Frontal cortex (tissue), 4 donors: ENCODE measurements around the gene ZNF564. TPM values are rescaled to one million over a fixed set of nuclear protein-coding genes. Genes with fewer than 3 reads are reported as not detected.
A peak's percentile ranks its signal among the peaks of the same experiment; 100 is the strongest.
"Not testable (repeated sequence)": the region's sequence is repeated elsewhere in the genome, so short reads cannot be mapped to it uniquely, and the experiment has no call there.

Source experiments
- DNase-seq, 2 donors: peaks; one replicate each; pipeline ENCODE4 v3.0.0; 2012; ENCODE audit warnings: low spot score in 2 of 2
- FAIRE-seq: peaks from 2 replicates; lab custom pipeline; 2012; peaks lifted over from hg19 to GRCh38; lab: Jason Lieb, UNC
- total RNA-seq: library from RNA; depleted of rRNA; stranded (reverse); fragments of >200 nt; gene quantifications from one replicate; pipeline ENCODE4 v1.2.3, GENCODE V29; 2014
- donor health status: control.
- donor health status: control.
- donor health status: control.

Gene ZNF564
- total RNA-seq, result 32.6 TPM

DNA sequence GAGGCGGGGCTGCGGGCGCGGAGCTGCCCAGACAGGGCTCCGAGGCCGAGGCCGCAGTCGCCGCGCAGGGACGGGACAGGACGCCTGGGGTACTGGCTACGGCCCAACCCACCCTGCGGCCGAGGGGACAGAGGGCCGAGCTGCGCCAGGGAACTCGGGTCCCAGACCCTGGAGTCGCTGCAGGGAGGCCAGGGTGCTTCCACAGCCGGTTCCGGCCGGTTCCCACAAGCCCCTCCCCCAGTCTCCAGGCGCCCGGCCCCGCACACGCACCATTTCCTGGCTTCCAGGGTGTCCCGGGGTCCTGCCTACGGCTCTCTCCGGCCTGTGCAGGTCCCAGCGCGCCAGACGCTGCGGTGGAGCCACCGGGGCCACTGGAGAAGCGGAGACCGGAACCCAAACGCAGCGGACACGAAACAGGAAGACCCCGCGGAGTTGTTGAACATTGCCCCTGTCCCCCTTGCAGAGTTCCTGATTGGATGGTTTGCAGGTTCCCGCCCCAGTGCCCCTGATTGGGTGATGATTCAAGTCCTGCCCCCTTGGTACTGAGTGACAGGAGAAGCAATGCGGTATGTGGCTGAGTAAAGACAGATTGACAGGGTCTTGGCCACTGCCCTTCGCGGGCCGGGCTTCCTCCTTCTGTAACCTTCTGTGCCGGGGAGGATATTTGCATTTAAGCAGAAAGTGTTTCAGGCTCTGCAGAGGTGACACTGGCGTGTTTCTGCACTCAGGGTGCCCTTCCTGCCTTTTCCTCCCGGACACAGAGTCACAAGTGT, at the start of gene ZNF564:
Gene ZNF564, minus strand, starts transcription at position 423 of the 773 bp plus-strand sequence. Its CDS starts 150 bp downstream, at position 273.
- FAIRE-seq (peak; percentile 79), DNase-seq (peak; percentile 97)

DNA sequence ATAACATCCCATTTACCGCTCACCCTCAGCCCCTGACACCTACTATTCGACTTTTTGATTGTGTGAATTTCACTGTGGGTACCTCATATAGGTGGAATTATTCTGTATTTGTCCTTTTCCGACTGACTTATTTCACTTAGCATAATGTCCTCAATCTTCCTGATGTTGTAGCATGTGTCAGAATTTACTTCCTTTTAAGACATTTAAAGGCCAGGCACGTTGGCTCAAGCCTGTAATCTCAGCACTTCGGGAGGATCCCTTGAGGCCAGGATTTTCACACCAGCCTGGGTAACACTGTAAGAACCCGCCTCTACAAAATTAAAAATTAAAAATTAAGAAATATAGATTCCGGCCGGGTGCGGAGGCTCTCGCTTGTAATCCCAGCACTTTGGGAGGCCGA, 46.3 kb upstream of the ZNF564 start:
- DNase-seq, result no peak
- no peak for FAIRE-seq

DNA sequence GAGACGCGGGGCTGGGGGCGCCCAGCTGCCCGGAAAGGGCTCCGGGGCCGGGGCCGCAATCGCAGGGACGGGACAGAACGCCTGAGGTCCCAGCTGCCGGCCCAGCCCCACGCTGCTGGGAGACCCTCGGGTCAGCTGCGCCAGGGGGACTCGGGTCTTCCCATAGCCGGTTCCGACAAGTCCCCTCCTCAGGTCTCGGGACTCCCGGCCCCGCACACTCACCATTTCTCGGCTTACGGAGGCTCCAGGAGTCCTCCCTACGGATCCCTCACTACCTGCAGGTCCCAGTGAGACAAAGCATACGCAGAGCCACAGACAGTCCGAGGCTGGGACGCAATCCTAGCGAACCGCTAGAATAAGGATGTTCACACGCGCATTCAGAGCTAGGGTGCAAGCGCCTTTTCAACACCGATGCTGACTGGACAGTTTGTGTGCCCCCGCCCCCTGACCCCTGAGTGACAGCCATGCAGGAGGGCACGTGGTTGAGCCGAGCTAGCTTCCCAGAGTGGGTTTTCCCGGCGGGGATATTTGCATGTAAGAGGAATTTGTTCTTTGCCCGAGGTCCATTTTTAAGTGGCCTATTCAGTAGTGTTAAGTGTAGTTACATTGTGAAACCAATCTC, 45.8 kb upstream of the ZNF564 start:
- FAIRE-seq, result no peak
- DNase-seq, result peak in 1 of 2 donors; percentile 56

DNA sequence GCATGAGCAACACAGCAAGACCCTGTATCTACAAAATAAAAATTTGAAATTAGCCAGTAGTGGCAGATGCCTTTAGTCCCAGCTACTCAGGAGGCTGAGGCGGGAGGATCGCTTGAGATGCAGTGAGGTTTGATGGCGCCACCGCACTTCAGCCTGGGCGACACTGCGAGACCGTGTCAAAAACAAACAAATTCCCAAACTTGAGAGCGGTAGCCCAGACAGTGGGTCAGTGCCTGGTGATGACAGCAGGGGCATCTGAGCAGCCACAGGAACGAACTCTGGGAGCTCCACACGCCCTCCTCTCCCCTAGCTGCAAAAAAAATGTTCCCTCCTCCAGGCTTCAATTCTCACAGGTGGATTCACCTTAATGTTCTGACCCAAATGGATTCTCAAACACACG, 45.2 kb upstream of the ZNF564 start:
- FAIRE-seq (no peak), DNase-seq (no peak)

DNA sequence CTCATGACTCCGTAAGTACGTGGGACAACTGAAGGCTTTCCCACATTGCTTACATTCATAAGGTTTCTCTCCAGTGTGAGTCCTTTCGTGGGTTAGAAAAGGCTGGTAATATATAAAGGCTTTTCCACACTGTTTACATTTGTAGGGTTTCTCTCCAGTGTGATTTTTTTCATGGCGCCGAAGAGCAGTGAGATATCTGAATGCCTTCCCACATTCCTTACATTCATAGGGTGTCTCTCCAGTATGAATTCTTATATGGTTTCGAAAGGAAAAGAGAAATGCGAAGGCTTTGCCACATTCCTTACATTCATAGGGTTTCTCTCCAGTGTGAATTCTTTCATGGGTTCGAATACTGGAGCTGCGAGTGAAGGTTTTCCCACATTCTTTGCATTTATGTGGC, 29.8 kb upstream of the ZNF564 start:
- no peak for DNase-seq
- FAIRE-seq, result no peak

DNA sequence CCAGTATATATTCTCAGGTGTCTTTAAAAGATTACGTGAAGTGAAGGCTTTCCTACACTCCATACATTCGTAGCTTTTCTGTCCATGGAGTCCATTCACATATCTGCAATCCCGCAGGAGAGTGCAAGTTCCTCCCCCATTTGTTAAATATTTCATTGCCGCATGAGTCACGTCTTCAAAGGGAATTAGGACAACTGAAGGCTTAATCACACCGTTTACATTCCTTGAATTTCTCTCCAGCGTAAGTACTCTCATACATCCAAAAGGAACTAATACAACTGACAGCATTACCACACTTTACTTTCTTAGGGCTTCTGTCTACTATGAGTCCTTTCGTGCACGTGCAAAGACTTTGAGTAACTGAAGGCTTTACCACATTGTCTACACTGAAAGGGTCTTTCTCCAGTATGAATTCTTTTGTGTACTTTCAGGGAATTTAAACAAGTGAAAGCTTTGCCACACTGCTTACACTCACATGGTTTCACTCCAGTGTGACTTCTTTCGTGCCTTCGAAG, 29.0 kb upstream of the ZNF564 start:
- FAIRE-seq (no peak), DNase-seq (no peak)

DNA sequence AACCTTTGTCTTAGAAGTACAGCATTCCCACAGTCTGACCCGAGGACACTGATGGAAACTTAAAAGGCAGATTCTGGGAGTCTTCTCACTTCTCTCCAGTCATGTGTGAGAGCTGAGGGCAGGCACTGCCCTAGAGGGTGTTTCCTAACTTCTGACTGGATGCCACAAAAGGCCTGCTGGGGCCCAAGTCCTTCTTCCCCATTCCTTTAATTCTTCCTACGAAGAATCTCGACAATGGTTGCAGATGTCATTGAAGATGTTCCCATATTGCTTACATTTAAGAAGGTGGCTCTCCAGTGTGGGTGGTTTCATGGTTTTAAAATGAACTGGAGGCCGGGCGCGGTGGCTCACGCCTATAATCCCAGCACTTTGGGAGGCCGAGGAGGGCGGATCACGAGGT, 27.4 kb upstream of the ZNF564 start:
- FAIRE-seq, result no peak
- DNase-seq, result no peak

DNA sequence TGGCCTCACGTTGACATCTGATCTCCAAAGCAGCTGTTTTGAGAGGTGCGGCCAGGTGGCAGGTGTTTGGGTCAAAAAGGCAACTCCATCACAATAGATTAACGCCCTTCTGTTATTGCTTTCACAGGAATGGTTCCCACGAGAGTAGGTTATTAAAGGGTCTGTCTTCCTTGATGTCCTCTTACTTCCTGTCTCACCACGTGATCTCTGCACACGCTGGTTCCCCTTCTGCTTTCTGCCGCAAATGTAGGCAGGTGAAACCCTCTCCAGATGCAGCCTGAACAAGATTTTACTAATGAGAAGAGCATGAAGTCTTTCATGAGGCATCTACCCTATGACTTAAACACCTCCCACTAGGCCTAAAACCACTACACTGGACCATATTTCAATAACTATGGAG, 22.8 kb upstream of the ZNF564 start:
- no peak for FAIRE-seq
- no peak for DNase-seq

DNA sequence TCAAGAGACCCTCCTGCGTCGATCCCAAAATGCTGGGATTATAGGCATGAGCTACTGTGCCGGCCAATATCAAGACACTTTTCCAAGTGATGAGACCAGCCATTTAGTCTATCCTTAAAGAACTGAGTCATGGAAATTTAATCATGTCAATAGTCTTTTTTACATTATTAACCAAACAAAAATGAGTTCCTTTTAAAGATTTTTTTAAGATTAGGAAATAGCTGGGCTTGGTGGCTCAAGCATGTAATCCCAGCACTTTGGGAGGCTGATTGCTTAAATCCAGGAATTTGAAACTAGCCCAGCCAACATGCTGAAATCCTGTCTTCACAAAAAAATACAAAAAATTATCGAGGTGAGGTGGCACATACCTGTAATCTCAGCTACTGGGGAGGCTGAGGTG, 16.7 kb upstream of the ZNF564 start:
- no peak for FAIRE-seq
- no peak for DNase-seq

DNA sequence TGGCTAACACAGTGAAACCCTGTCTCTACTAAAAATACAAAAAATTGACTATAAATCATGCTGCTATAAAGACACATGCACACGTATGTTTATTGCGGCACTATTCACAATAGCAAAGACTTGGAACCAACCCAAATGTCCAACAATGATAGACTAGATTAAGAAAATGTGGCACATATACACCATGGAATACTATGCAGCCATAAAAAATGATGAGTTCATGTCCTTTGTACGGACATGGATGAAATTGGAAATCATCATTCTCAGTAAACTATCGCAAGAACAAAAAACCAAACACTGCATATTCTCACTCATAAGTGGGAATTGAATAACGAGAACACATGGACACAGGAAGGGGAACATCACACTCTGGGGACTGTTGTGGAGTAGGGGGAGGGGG, 15.1 kb upstream of the ZNF564 start:
- not testable (repeated sequence) for DNase-seq, FAIRE-seq

DNA sequence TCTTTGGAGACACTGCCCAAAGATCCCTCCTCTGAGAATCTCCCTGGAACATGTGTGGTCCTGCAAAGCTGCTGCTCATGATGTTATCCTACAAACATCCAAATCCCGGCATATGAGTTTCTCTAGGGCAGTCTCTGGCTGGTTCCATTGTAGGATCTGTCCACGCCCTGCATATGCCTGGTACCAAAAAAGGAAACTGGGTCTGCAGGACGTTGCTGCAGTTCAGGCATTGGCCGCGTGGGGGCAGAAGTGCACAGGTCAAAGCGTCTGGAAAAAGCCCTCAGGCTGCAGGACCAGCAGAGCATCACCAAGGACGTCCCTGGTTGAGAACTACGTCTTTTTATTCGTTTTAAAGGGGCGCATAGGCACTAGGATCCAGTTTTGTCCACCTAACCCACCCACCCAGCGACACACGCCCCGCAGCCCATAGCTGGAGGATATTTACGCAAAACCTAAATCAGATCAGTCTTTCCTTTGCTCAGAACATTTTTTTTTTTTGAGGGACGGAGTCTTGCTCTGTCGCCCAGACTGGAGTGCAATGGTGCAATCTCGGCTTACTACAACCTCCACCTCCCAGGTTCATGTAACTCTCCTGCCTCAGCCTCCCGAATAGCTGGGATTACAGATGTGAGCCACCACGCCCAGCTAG, 12.9 kb upstream of the ZNF564 start:
- DNase-seq (peak; percentile 77 to 90), FAIRE-seq (peak; percentile 31)

DNA sequence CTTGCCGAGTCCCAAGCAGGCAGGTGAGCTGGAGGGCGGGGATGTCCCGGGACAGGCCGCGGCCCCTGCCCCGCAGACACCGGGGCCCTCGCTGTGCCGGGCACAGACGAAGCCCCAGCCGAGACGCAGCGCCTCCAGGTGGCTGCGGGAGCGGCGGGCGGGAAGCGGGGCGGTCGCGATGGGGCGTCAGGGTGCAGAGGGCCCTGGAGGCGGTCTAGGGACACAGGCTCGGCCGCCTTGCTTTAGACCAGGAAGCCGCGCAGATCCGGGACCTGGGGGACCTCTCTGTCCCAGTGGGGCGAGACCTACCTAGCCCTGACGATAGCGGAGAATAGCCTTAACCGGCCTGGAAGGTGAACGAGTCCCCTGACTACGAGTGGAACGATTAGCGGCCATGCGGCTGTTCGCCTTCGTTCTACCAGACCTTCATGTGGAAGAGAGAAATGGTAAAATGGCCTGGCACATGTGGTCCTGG, 4.2 kb upstream of the ZNF564 start:
- no peak for FAIRE-seq

DNA sequence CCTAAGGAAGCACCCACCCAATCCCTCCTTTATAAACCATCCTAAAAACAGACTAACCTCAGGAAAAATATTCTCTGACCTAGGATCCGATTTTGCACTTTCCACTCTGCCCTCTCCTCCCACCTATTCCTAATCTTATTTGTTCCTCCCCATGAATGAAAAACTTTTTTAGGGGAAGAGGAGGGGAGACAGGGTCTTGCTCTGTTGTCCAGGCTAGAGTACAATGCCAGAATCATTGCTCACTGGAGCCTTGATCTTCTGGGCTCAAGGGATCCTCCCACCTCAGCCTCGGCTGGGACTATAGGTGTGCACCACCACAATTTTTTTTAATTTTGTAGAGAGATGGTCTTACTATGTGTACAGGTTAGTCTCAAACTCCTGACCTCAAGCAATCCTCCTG, 4.4 kb downstream of the ZNF564 start:
- DNase-seq (no peak), FAIRE-seq (no peak)

More for the DNA sequence above, 4.2 kb upstream of the ZNF564 start:
- DNase-seq, result no peak

DNA sequence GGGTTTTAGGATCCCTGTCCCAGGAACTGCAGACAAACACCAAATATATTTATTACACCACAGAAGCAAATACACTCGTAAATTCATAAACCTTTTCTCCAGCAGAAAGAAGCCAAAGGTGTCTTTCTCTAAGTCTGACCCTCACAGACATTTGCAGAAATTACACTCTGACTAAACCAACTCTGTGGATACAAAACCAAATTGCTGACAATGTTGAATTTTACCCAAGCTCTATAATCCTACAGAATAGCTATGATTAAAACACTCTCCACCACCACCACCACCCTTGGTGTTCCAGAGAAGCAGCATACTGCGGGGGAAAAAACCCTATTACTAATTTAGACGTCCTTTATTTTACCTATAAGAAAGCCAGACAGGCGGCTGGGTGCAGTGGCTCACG, 5.2 kb downstream of the ZNF564 start:
- FAIRE-seq, result no peak
- DNase-seq, result no peak

DNA sequence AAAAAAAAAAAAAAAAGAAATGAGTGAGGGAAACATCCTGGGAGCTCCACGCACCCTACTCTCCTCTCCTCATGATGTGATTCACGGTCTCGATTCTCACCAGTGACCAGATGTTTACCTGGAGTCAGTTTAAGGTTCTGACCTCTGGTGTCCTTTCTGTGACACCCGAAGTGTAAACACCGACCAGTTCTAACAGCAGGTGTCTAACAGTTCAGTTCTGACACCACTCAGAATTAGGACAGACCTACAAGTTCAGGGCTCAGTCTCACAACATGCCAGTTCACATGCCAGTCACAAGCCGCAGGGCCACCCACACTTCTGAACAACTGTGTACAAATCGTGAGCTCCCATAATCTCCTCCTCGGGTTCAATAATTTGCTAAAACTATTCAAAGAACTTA, 6.0 kb downstream of the ZNF564 start:
- FAIRE-seq (no peak), DNase-seq (no peak)

DNA sequence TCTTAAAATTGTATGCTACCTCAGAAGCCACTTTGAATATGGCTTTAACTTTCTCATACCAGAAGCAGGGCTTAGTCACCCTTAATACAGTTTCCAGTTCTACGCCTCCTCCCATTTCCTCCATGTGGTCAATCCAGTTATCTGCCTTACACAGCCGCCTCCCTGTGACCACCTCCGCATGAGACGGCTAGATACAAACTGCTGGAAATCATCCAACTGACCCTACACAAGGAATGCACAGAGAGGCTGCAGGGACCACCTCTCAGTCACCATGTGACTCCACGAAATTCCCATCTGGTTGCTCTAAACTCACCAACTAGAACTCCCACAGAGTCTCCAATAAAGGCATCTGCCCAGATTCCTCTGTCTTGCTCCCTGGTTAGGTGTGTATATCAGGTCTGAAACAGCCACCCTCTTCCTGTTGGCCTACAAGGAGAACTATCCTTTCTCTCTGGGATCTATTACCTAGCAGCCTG, 6.8 kb downstream of the ZNF564 start:
- no peak for FAIRE-seq
- no peak for DNase-seq

DNA sequence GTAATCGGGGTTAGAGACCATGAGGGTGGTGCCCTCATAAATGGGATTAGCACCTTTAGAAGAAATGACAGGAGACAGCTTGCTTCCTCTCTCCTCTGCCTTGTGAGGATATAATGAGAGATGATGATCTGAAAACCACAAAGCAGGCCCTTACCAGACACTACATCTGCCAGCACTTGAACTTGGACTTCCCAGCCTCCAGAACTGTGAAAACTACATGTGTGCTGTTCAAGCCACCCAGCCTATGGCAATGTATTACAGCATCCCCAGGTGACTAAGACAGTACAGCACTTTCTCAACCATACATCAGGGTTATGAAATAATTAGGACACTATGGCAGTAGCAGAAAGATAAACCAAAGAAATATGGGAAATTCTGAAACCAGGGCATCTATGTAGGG, 7.4 kb downstream of the ZNF564 start:
- no peak for FAIRE-seq
- DNase-seq, result no peak

DNA sequence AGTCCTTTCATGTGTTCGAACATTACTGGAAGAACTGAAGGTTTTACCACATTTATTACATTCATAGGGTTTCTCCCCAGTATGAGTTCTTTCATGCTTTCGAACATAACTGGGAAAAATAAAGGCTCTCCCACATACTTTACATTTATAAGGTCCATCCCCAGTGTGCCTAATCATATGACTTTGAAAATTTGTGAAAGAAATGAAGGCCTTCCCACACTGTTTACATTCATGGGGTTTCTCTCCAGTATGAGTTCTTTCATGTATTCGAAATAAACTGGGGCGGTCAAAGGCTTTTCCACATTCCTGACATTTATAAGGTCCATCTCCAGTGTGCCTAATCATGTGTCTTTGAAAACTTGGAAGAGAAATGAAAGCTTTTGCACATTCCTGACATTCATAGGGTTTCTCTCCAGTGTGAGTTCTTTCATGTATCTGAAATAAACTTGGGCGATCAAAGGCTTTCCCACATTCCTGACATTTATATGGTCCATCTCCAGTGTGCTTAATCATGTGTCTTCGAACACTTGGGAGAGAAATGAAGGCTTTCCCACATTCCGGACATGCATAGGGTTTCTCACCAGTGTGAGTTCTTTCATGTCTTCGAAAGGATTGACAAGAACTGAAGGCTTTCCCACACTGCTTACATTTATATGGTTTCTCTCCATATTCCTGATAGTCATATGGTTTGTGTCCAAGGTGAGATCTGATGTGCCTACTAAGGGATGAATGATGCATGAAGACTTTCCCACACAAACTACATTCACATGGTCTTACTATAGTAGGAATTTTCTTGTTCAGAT, 24.0 kb downstream of the ZNF564 start:
- FAIRE-seq, result no peak
- DNase-seq, result no peak

DNA sequence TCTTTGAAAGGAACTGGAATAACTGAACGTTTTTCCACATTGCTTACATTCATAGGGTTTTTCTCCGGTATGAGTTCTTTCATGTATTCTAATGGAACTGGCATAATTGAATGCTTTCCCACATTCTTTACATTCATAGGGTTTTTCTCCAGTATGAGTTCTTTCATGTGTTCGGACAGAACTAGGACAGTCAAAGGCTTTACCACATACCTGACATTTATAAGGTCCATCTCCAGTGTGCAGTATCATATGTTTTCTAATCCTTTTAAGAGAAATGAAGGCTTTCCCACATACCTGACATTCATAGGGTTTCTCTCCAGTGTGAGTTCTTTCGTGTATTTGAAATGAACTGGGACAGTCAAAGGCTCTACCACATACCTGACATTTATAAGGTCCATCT, 24.7 kb downstream of the ZNF564 start:
- FAIRE-seq (no peak), DNase-seq (no peak)

DNA sequence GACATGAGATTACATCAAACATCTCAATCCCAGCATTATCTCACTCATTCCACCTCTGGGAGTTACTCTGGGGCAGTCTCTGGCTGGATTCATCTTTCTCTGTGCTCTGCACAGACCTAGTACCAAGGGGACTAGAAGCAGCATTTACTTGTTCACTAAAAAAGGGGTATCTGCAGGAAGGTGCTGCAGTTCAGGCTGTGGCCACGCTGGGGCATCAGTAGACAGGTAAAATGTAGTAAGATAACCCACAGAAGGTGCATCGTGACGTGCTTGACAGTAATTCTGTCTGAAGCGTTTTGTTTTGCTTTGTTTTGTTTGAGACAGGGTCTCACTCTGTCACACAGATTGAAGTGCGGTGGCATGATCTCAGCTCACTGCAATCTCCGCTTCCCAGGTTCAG, 29.3 kb downstream of the ZNF564 start:
- DNase-seq (no peak), FAIRE-seq (no peak)
